ENCODE data around the gene SPIRE2.

- TF ChIP-seq, protein P1, sequence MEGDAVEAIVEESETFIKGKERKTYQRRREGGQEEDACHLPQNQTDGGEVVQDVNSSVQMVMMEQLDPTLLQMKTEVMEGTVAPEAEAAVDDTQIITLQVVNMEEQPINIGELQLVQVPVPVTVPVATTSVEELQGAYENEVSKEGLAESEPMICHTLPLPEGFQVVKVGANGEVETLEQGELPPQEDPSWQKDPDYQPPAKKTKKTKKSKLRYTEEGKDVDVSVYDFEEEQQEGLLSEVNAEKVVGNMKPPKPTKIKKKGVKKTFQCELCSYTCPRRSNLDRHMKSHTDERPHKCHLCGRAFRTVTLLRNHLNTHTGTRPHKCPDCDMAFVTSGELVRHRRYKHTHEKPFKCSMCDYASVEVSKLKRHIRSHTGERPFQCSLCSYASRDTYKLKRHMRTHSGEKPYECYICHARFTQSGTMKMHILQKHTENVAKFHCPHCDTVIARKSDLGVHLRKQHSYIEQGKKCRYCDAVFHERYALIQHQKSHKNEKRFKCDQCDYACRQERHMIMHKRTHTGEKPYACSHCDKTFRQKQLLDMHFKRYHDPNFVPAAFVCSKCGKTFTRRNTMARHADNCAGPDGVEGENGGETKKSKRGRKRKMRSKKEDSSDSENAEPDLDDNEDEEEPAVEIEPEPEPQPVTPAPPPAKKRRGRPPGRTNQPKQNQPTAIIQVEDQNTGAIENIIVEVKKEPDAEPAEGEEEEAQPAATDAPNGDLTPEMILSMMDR (IDR thresholded peaks at IDR 0.05; ENCODE audit: poor library complexity): no peak
- no peak for TF ChIP-seq EZH2phosphoT487 (IDR thresholded peaks at IDR 0.05; ENCODE audit: low read depth, severe bottlenecking, unreplicated experiment)
These were observed 39.6 kb downstream of the SPIRE2 start for GRCh38 chr16:89867918-89868317.

Measured in hepatocyte (in vitro differentiated cells).